Sigmoid colon (tissue), 7 donors: ENCODE results near the gene NCOA7. TPM values are rescaled to one million over a fixed set of nuclear protein-coding genes. Genes with fewer than 3 reads are reported as not detected.
"Not testable (repeated sequence)": the region's sequence is repeated elsewhere in the genome, so short reads cannot be mapped to it uniquely, and the experiment has no call there.

Experiments
- DNase-seq: peaks from one replicate; pipeline ENCODE4 v3.0.0-alpha.2; 2019
- H3K27ac ChIP-seq, 4 donors: fragments of 200-600 bp; sonication (generic); one replicate each; pipeline ENCODE4 v1.5.1; 2016 to 2019; ENCODE audit warnings: mild to moderate bottlenecking in 1 of 4
- H3K27me3 ChIP-seq, 3 donors: fragments of 200-600 bp; sonication (generic); one replicate each; pipeline ENCODE4 v1.5.1; 2019; ENCODE audit warnings: mild to moderate bottlenecking in 1 of 3
- H3K36me3 ChIP-seq, 4 donors: fragments of 200-600 bp; sonication (generic); one replicate each; pipeline ENCODE4 v1.5.1; 2016 to 2019
- H3K4me1 ChIP-seq, 4 donors: fragments of 200-600 bp; sonication (generic); one replicate each; pipeline ENCODE4 v1.5.1; 2017 to 2019
- H3K4me3 ChIP-seq, 4 donors: fragments of 200-600 bp; sonication (generic); one replicate each; pipeline ENCODE4 v1.5.1; 2017 to 2019; ENCODE audit warnings: mild to moderate bottlenecking in 2 of 4, moderate library complexity in 1 of 4
- H3K9me3 ChIP-seq, 4 donors: fragments of 200-600 bp in 3 of 4; sonication (generic) in 3 of 4; one replicate each; pipeline versions ENCODE4 v1.5.1 to v1.6.1; 2013 to 2019
- CTCF ChIP-seq, 4 experiments: fragments of 450-650 bp in 3 of 4; fragments of 200-600 bp in 1 of 4; IDR thresholded peaks; one replicate each; pipeline ENCODE4 v1.5.1; 2016 to 2019; ENCODE audit warnings: antibody characterized with exemption in 4 of 4, mild to moderate bottlenecking in 3 of 4, moderate library complexity in 2 of 4
- EP300 ChIP-seq, 4 donors: sonication (generic); formaldehyde crosslinking; IDR thresholded peaks; one replicate each; pipeline ENCODE4 v1.6.1; 2017; ENCODE audit warnings: antibody characterized with exemption in 4 of 4
- POLR2A ChIP-seq, 2 donors: fragments of 450-650 bp; IDR thresholded peaks; one replicate each; pipeline ENCODE4 v1.6.1; 2016; ENCODE audit warnings: antibody characterized with exemption in 2 of 2, mild to moderate bottlenecking in 2 of 2, moderate library complexity in 2 of 2
- POLR2AphosphoS5 ChIP-seq, 4 donors: sonication (generic); formaldehyde crosslinking; IDR thresholded peaks; one replicate each; pipeline ENCODE4 v1.6.1; 2017; ENCODE audit warnings: antibody characterized with exemption in 4 of 4
- WGBS, 2 donors: extraction: QIAGEN DNeasy Blood & Tissue Kit; methylation state at CpG; one replicate each; pipeline ENCODE4 v1.1.7; 2013; 5-methylcytosine and 5-hydroxymethylcytosine counted together
- intact Hi-C: fragments of 100-400 bp; cut with DNase I; formaldehyde crosslinking; loops from one replicate; pipeline ENCODE4 v1.15.1; 2023
- polyA plus RNA-seq, 3 donors: library from polyadenylated mRNA; stranded (reverse); fragments of 200-250 nt; gene quantifications; one replicate each; pipeline ENCODE4 v1.2.3, GENCODE V29; 2013
- total RNA-seq, 4 donors: library from RNA; depleted of rRNA; stranded (reverse); fragments of >200 nt; gene quantifications; one replicate each; pipeline ENCODE4 v1.1.0, GENCODE V29; 2016
- donor health status: healthy with polysubstance abuse.
- donor health status: Bipolar disorder and iron deficiency.
- donor health status: healthy.

The NCOA7 gene
- total and polyA plus RNA-seq, 7 donors, result 15.6 to 48.3 (median 27.5) TPM

GRCh38 chr6:125798734-125799508 lies 8.2 kb downstream of the NCOA7 start:
- Histone ChIP-seq H3K27me3 (no peaks in the 10 kb centered on the region), H3K4me3 (no peak overlapping the region), H3K27ac (no peak overlapping the region), H3K4me1 (no peaks in the 10 kb centered on the region), H3K36me3 (peaks cover 0 to 6% (median 0%) of the 10 kb centered on the region in 4 donors), H3K9me3 (no peaks in the 10 kb centered on the region)
- DNase-seq, result no peak
- intact Hi-C loops, result no loop called here
- WGBS, 2 donors, result 78 to 89% methylated on average over 5 of the region's 5 CpGs
- no peak for TF ChIP-seq CTCF (IDR thresholded peaks at IDR 0.05)
- TF ChIP-seq POLR2A (IDR thresholded peaks at IDR 0.05), result no peak
- TF ChIP-seq POLR2AphosphoS5 (IDR thresholded peaks at IDR 0.05), result no peak
- no peak for TF ChIP-seq EP300 (IDR thresholded peaks at IDR 0.05)

GRCh38 chr6:125802383-125802782 lies 11.6 kb downstream of the NCOA7 start:
- Histone ChIP-seq H3K9me3 (no peaks in the 10 kb centered on the region), H3K4me1 (no peaks in the 10 kb centered on the region), H3K27me3 (no peaks in the 10 kb centered on the region), H3K36me3 (peaks cover 0 to 3% (median 0%) of the 10 kb centered on the region in 4 donors), H3K4me3 (no peak overlapping the region), H3K27ac (peak overlapping the region in 1 of 4 donors; percentile 12)
- TF ChIP-seq CTCF (IDR thresholded peaks at IDR 0.05) (no peak), POLR2A (IDR thresholded peaks at IDR 0.05) (no peak), EP300 (IDR thresholded peaks at IDR 0.05) (no peak), POLR2AphosphoS5 (IDR thresholded peaks at IDR 0.05) (no peak)
- 90% methylated on average over 2 of the region's 2 CpGs for WGBS, 2 donors
- intact Hi-C loops, result no loop called here
- DNase-seq, result no peak

GRCh38 chr6:125802943-125803377 lies 12.2 kb downstream of the NCOA7 start:
- no peaks in the 10 kb centered on the region for H3K27me3 ChIP-seq
- 35 to 62% methylated on average over 4 of the region's 4 CpGs for WGBS, 2 donors
- no peaks in the 10 kb centered on the region for H3K4me1 ChIP-seq
- no peaks in the 10 kb centered on the region for H3K36me3 ChIP-seq
- H3K4me3 ChIP-seq, result no peak overlapping the region
- TF ChIP-seq EP300 (IDR thresholded peaks at IDR 0.05) (no peak), POLR2AphosphoS5 (IDR thresholded peaks at IDR 0.05) (no peak), CTCF (IDR thresholded peaks at IDR 0.05) (no peak), POLR2A (IDR thresholded peaks at IDR 0.05) (no peak)
- intact Hi-C loops, result no loop called here
- DNase-seq, result no peak
- H3K27ac ChIP-seq, result peak overlapping the region in 1 of 4 donors; percentile 12
- no peaks in the 10 kb centered on the region for H3K9me3 ChIP-seq

GRCh38 chr6:125804264-125804663 lies 13.5 kb downstream of the NCOA7 start:
- Histone ChIP-seq H3K27ac (no peak overlapping the region), H3K4me1 (no peaks in the 10 kb centered on the region), H3K27me3 (no peaks in the 10 kb centered on the region), H3K9me3 (no peaks in the 10 kb centered on the region), H3K36me3 (no peaks in the 10 kb centered on the region), H3K4me3 (no peak overlapping the region)
- TF ChIP-seq CTCF (IDR thresholded peaks at IDR 0.05) (no peak), POLR2A (IDR thresholded peaks at IDR 0.05) (no peak)
- intact Hi-C loops, result no loop called here
- DNase-seq, result no peak

GRCh38 chr6:125804866-125805425 lies 14.2 kb downstream of the NCOA7 start:
- H3K4me1 ChIP-seq, H3K9me3 ChIP-seq, H3K36me3 ChIP-seq, DNase-seq, H3K4me3 ChIP-seq, H3K27me3 ChIP-seq, H3K27ac ChIP-seq, intact Hi-C loops: not testable (repeated sequence)
- 94 to 95% methylated on average over 10 of the region's 10 CpGs for WGBS, 2 donors
